Heart left ventricle (tissue), 13 donors: ENCODE results near the gene STON2.

Experiments used
- POLR2A ChIP-seq, 2 donors: fragments of 450-650 bp; IDR thresholded peaks; one replicate each; pipeline ENCODE4 v1.6.1; 2017; ENCODE audit warnings: antibody characterized with exemption in 2 of 2, mild to moderate bottlenecking in 2 of 2, moderate library complexity in 2 of 2
- TF ChIP-seq, protein P1 (sequence below), 12 donors: fragments of 200-600 bp; sonication (generic) in 4 of 12; IDR thresholded peaks; one replicate each; pipeline versions ENCODE4 v1.5.0 to v1.8.0; 2018 to 2022; ENCODE audit warnings: antibody characterized with exemption in 12 of 12, mild to moderate bottlenecking in 5 of 12
- donor health status: ischemic (EF 13 %, LVEDD 7.1; RV severe dilation, severe dysfunction).
- donor health status: DM: no; HTN: yes; CAD: no.
- donor health status: DM: no; HTN: no; CAD: no.
- donor health status: ischemic (EF 25% LVEDD 6.9; RV normal size, moderate dysfunction).
- donor health status: ischemic (EF 25% LVEDD 5.7; RV mildly dilated, moderate dysfunction).
- donor health status: ischemic (EF 35%, LVEDD 5.7; RV mildly dilated, moderate dysfunction).
- donor health status: nonischemic (EF 11% LVEDD 7.7; RV severe dilation, severe dysfunction).
- donor health status: DM: yes; HTN: yes; CAD: no.
- donor health status: PGD.
- donor health status: ischemic (EF 29% LVEDD 5.4; RV normal size, mild dysfunction).
- donor health status: nonischemic (EF 23%, LVEDD 6.1; RV moderate dilation, normal function).

GRCh38 chr14:81286574-81287370 lies 113.4 kb downstream of the STON2 start:
- TF ChIP-seq, protein P1, sequence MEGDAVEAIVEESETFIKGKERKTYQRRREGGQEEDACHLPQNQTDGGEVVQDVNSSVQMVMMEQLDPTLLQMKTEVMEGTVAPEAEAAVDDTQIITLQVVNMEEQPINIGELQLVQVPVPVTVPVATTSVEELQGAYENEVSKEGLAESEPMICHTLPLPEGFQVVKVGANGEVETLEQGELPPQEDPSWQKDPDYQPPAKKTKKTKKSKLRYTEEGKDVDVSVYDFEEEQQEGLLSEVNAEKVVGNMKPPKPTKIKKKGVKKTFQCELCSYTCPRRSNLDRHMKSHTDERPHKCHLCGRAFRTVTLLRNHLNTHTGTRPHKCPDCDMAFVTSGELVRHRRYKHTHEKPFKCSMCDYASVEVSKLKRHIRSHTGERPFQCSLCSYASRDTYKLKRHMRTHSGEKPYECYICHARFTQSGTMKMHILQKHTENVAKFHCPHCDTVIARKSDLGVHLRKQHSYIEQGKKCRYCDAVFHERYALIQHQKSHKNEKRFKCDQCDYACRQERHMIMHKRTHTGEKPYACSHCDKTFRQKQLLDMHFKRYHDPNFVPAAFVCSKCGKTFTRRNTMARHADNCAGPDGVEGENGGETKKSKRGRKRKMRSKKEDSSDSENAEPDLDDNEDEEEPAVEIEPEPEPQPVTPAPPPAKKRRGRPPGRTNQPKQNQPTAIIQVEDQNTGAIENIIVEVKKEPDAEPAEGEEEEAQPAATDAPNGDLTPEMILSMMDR (IDR thresholded peaks at IDR 0.05) = no peak
- no peak for TF ChIP-seq POLR2A (IDR thresholded peaks at IDR 0.05)
